ENCODE measurements around the gene ACADVL.
"Not testable (repeated sequence)": the region's sequence is repeated elsewhere in the genome, so short reads cannot be mapped to it uniquely, and the experiment has no call there.

The ACADVL gene

DNA sequence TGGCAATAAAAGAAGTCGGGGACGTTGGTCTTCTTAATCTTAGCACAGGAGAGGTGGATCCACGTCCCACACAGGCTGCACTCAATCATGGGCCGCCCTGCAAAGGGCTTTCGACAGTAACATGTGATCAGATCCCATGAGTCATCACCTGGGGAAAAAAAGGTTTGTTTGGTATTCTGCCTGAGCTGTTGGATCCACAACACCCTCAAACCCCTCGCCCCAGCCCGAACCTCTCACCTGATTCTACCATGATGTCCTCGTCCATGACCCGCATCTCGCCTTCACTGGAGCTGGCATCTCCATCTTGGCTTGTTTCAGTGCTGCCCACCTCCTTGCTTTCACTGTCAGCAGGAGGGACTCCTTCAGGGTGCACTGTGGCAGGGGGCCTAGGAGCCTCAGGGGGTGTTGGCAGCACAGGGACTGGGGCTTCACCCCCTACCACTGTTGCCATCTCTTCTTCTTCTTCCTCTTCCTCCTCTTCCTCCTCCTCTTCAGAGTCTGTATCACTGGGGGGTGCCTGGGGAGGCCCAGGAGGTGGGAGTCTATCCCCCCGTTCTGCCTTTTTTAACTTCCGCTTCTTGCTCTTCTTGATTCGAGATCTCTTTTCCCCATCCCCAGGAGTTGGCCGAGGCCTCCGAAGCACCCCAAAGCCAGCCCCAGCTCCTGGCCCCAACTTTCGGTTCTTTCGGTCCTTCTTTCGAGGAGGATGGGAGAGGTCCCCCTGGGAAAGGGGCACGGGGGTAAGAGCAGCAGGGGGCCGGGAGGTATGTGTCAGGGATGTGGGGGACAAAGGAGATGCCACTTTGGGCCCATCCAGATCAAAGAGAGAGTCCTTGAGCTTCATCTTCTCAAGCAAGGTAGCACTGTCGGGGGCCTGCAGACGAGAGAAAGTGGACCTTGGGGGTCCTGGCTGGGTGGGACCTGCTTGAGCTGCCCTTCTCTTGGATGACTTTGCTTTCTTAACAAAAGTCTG, 16.2 kb downstream of the ACADVL start:
- DNase-seq = peak in 1 of 2 donors; percentile 54

- no peak for DNase-seq
Measured at GRCh38 chr17:7236808-7237207, 17.1 kb downstream of the ACADVL start.

DNA sequence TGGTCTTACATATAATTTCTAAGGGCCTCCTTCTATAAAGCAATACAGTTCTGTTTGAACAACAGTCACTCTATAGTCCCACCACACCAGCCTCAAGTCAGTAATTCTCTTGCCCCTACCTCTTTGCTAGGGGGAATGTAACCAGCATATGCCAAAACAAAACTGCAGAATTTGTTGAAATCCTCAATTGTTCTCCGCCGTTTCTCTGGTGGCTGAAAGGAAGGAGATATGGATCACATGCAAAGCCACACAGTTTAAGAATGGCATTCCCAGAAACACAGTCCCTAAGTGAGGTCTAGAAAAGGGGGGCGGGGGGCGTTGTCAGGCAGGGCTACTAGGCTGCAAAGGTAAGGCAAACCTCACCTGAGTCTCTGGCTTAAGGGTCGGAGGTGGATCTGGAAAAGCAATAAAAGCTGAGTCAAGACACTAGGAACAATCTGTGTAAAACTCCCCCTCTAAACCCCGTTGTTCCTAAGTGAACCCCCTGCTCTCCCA, 17.6 kb downstream of the ACADVL start:
- no peak for DNase-seq

- DNase-seq = peak; percentile 50 to 62
Measured at GRCh38 chr17:7237761-7238419, 18.2 kb downstream of the ACADVL start.

GRCh38 chr17:7238420-7239090, 18.8 kb downstream of the ACADVL start:
- no peak for DNase-seq

GRCh38 chr17:7239091-7240027, 19.6 kb downstream of the ACADVL start, which contains the start of gene PHF23:
PHF23 (minus strand) TSS chr17:7239457; CDS start chr17:7239279, 178 bp downstream.
- peak; percentile 99 for DNase-seq

DNA sequence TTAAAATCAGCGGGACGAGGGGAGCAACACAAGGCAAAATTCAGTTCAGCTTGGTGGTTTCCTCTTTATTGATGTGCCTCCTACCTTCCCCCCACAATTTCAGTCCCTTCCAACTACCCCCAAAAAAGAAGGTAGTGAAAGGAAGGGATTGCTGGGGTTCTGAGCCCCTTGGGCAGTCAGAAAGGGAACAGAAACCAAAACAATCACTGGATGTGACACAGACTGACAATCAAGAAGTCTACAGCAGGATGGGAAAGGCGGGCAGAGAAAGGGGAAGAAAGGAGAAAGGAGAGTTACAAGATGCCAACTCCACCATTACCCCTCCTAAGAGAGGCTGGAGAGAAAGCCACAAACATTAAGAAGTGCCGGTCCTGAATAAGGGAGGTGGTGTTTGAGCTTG, 20.6 kb downstream of the ACADVL start:
- peak; percentile 66 to 68 for DNase-seq

DNA sequence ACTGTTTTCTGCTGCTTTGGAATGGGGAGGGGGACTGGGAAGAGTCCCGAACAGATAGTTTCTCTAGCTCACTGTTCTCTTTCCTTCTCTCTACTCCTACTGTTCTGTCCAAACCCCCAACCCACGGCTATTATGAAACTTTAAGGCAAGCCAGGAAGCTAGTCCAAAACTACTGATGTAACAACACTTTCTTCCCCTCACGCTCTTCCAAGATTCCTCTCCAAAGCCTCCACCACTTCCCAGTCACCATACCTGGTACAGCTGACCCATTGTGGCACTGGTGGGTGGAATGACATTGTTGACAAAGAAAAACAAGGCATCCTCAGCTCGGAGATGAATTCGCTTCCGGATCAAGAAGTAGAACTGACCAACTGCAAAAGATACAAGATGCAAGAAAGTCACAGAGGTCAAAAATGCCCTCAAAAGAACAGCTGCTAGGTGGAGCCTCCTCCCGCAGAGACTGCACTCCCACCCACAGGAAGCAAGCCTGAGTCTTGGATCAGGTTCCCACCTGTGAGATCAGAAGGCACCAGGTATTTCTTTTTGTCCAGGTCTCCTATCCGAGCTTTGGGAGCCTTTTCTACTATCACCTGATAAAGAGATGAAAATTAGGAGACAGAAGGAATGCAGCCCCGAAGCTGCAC, 21.5 kb downstream of the ACADVL start:
- DNase-seq = peak in 1 of 2 donors; percentile 51

GRCh38 chr17:7241783-7242716, 22.3 kb downstream of the ACADVL start, which contains the start of gene GABARAP:
GABARAP (minus strand) TSS chr17:7242449; CDS start chr17:7242330, 119 bp downstream.
- DNase-seq = peak; percentile 86 to 99

- DNase-seq = peak; percentile 85 to 97
Measured at GRCh38 chr17:7242717-7243452, 23.1 kb downstream of the ACADVL start.

DNA sequence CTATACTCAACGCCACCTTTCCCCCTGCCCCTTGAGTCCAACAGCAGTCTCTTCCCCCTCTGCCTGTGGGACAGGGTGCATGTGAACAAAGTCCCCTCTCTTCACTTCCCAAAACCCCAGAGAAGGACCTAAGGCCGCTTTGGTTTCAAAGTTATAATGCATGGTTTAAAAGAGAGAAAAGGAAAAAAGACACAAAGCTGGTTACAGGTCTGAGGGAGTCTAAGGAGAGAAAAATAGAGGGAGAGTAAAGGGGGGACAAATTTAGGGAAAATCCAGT, 23.7 kb downstream of the ACADVL start:
- no peak for DNase-seq

DNA sequence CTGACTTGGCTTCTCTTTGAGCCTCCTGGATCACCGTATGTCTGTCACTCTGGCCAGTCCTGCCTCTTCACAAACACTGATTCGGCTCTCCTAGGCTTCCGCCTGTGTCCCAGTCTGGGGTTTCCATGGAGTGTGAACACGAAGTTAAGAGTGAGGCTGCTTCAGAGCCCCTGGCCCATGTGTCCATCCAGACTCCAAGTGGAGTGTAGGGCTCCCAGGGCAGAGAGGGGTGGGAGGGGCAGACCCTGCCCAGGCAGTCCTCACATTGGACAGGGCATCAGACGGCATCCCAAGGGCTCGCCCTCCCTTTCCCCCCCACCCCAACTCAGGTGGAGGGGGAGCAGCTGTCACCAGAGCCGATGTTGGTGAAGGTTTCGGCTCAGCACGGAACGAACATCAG, 24.1 kb downstream of the ACADVL start:
- DNase-seq = not testable (repeated sequence)

DNA sequence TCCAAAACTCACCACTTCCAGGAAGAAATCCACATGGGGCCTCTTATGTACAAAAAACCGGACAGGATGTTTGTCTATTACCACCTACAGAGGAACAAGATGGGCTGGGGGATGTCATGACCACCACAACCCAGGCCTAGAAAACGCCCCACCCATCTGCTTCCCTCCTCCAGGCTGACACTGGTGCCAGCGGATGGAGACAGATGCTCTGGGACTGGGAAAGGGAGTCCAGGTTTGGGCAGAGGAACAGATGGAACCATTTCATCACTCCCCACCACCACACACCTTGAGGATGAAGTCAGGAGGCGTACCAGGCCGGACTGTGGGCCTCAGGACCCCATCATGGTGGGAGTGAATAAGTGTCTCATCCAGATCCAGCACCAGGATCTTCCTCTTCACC, 27.0 kb downstream of the ACADVL start:
- no peak for DNase-seq

- DNase-seq = no peak
Measured at GRCh38 chr17:7248796-7249195, 29.1 kb downstream of the ACADVL start.

DNA sequence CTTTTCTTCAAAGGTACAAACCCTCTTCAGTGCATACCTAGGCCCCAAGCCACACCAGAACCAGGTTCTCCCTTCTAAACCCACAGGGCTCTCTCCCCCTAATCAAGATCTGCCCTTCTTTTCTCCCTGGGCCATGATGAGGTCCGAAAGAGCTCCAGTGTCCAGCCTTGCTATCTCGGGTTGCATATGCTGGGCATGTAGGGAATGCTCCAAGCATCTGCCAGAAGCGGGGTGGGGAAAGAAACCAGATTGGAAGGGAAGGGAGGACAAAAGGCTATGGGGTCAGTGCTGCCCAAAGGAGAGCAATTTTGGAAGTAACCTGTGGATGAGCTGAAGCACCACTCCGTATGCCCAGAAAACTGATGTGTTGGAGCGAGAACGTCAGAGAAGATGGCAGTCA, 29.5 kb downstream of the ACADVL start:
- DNase-seq = no peak

DNA sequence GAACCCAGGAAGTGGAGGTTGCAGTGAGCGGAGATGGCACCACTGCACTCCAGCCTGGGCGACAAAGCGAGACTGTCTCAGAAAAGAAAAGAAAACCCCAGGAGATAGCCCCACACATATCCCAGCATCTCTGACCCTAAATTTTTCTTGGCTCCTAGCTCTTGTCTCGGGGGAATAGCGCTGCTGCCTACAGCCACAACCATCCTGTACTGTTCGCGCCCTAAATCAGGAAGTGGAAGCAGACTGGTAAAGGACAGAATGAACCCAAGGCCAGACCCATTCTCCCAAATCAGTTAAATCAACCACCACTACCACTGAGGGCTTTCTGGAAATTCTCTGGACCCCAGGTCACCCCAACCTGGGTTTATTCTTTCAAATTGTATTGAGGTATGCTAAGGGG, 30.1 kb downstream of the ACADVL start:
- DNase-seq = no peak

GRCh38 chr17:7250695-7251627, 31.2 kb downstream of the ACADVL start:
- peak; percentile 66 to 92 for DNase-seq

DNA sequence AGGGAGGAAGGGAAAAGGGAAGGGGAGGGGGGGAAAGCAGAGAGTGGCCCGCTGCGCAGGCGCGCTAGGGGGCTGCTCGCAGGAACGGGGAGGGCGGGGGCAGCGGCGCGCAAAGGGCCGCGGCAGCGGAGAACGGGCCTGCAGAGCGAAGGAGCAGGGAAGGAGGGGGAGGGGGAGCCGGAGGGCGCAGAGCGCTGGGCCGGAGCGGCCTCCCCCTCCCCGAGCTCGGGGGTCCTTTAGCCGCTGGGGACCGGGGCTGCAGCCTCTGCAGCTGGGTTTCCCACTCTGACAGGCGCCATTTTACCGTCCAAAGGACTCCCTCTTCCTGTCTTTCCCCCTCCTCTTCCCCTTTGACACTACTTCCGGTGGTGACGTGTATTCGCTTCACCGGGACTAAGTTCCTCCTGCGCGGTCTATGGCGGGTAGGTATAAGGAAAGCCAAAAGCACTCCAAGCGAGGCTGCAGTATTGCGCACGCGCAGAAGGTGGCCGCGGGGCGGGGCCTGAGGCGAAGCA, 32.0 kb downstream of the ACADVL start, which contains the start of gene CTDNEP1:
CTDNEP1 (minus strand) TSS at position 74 of the 515 bp plus-strand sequence. CDS start 438 bp downstream, outside the sequence.
- peak; percentile 99 to 100 for DNase-seq

All from inflammatory macrophage treated with lipopolysaccharide for 1 hour (primary cell).